GM18498 (cell line): Measurements from ENCODE around the gene NUAK2.

Experiments
- ATAC-seq: cut with Tn5 transposase; IDR thresholded peaks from one replicate; pipeline ENCODE4 v1.9.1; 2021; ENCODE audit warnings: mild to moderate bottlenecking, moderate library complexity; ENCODE audit not compliant: unreplicated experiment

Gene NUAK2

GRCh38 chr1:205323794-205324193 is 2.2 kb upstream of the NUAK2 start:
- ATAC-seq = no peak

DNA sequence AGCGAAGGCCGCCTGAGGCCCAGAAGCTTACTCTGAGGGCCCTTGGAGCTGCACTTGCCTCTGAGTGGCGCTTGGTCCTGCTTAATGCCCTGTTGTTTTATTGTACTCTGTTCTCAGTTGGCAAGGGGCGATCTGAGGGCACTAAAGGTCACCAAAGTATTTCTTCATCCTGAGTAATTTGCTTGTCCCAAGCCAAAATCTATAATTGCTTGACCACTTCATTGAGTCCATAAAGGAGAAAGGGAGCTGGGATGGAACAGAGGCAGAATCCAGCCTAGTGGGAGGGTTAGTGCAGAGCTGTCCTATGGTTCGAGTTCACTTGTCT is 376 bp upstream of the NUAK2 start:
- ATAC-seq = no peak

GRCh38 chr1:205319081-205320018 is 2.2 kb downstream of the NUAK2 start:
- no peak for ATAC-seq

- ATAC-seq = no peak
Observed at GRCh38 chr1:205318231-205318991, 3.1 kb downstream of the NUAK2 start.

DNA sequence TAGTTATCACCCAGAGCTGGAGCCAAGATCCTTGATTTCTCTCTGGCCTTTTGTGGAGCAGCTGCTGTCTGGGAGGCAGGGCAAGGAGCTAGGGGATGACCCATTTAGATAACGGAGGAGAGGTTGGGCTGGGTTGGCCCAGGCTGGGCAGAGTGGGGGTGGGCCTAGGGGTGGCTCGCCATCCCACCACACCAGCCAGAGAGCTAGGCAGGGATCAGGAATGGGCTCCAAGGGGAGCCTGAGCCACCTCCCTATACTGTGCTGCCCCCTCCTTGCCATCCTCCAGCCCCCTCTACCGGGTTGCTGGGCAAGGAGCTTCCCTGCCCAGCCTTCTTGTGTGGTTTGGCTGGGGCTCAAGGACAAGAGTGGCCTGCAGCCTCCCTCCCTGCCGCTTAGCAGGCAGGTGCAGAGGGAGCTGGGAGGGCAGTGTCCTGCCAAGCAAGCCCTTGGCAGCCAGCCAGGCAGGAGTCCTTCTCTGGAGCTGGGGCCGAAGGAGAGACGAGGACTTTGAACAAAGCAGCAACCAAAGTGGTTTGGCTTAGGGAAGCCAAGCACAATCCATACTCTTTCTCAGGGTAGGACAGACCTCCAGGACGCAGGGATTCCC is 4.1 kb downstream of the NUAK2 start:
- ATAC-seq = no peak

GRCh38 chr1:205316161-205316566 is 5.4 kb downstream of the NUAK2 start:
- ATAC-seq = no peak

DNA sequence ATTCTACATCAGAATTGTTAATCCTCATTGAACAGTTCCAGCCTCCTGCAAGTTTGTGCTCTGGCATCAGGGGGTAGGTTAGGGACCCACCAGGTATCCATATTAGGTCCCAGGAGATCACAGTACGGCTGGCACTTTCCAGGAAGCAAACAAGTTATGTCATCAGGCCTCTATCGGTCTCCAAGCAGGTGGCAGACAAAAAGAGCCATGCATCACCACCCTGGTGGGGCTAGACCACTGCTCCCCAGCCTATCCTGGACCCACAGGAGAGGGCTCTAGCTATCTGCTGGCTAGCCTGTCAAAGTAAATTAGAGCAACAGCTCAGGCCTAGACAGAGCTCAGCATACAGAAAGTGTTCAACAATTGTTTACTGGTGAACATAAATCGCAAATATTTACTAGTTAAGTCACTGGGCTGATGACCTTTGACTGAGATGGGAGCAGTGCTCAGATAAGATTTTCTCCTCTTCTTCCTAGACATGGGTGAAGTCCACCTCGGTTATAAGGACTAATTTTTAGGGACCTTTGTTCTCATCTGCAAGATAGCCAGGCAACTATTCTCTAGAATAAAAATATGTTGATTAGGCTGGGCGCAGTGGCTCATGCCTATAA is 6.4 kb downstream of the NUAK2 start:
- ATAC-seq = no peak

GRCh38 chr1:205313563-205314308 is 7.8 kb downstream of the NUAK2 start:
- ATAC-seq = no peak

GRCh38 chr1:205312866-205313562 is 8.5 kb downstream of the NUAK2 start:
- no peak for ATAC-seq

DNA sequence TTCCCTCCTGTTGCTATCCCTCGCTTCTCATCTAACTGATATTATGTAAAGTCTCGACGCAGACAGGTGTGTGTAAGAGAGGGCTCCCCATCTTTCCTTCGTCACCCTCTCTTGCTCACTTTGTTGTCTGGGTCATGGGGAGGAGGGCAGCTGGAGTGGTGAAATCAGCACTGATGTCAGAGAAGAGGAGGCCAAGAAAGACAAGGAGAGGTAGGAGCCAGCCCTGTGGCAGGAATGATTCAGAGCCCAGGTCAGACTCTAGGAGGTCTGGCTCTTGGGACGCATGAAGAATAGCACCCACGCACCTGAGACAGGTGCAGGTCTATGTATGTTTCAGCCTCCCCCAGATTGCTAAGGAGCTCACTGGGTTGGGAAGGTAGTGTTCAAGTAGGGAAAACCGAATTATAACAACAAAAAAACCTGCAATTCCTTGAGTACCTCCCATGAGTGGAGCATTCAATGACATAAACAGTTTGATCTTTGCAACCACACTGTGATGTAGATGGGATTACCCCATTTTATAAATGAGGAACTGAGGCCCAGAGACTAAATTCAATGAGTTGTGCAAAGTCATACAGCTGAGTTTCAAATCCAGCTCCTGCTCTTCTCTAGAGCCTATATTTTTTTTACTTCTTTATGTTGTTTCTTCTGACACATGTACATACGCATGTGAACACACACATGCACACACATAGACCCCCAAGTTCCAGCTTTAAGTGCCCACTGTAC is 10.4 kb downstream of the NUAK2 start:
- no peak for ATAC-seq

GRCh38 chr1:205309741-205310140 is 11.8 kb downstream of the NUAK2 start:
- ATAC-seq = no peak

DNA sequence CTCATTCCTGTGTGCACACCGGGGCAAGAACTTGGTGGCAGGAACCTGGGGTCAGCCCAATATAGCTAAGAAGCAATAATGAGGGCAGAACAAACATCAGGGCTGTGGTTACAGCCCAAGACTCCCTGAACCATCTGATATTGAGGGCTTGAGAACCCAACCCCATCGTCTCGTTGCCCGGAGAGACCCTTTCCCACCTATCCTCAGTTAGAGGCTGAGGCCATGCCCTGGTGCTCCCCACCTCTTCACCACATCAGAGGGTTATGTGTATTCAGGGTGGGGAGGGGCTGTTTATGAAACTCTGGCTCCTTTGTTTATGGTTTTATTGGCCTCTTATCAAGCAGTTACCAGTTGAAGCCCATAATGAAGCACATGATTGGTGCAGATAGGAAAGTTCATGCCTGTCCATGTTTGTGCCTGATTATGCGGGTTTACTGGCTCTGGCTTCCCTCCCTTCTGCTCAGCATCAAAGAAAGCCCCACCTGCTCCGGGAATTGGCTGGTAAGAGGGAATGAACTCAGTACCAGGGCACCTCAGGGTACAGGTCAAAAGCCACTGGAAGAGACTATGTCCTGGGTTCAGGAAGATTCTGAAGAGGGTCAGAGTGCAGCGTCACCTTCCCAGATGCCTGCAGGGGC is 14.5 kb downstream of the NUAK2 start:
- no peak for ATAC-seq

GRCh38 chr1:205304695-205305070 is 16.9 kb downstream of the NUAK2 start:
- ATAC-seq = no peak

DNA sequence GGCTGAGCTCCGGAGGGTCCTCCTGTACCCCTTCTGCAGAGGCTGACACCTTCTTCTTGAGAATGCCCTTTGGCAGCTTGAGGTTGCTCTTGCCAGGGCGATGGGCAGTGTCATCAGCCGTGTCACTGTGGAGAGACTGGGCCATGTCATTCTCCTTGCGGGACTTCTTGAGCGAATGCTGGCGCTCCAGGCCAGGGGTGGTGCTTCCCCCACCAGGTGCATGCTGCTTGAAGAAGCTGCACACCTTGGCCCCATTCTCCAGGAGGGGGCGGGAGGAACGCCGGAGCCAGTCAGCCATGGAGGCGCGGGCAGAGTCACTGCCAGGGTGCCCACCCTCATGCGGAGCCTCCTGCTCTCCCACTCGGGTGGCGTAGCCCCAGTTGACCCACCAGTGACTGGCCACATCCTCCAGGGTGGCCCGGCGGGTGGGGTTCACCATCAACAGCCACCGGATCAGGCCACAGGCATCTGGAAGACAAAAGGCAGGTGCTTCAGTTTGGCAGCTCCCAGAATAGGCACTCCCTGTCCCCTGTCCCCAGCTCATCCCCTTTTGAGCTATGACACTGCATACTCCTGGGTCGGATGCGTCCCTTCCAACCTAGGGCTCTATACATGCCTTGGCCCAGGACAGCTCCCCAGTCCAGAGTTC is 17.4 kb downstream of the NUAK2 start:
- ATAC-seq = no peak

DNA sequence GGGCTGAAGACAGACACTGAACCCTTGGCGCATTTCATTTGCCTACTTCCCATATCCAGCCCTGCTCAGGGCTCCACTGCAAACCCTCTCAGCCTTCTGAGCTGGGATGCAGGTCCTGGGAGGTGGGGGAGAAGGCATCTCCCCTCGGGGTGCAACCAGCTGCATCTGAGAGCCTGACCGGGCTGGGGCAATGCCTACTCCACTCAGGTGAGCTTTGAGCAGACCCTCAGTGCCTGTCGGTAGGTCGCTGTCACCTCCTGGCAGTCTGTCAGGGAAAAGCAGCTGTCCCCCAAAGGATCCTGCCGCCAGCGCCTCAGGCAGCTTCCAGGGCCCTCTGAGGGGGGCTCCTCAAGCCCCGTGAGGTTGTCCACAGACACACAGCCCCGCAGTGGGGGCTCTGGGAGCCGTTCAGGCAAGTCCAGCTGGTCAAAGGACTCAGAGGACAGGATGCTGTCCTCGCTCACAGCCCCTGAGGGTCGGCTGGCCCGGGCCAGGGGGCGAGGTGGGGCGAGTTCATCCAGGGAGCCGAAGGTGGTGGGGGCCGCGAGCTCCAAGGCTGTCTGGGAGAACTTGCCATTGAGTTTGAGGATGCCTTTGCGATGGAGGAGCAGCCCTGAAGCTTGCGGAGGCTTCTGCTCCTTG is 18.2 kb downstream of the NUAK2 start:
- ATAC-seq = no peak

GRCh38 chr1:205301842-205302588 is 19.5 kb downstream of the NUAK2 start:
- no peak for ATAC-seq

DNA sequence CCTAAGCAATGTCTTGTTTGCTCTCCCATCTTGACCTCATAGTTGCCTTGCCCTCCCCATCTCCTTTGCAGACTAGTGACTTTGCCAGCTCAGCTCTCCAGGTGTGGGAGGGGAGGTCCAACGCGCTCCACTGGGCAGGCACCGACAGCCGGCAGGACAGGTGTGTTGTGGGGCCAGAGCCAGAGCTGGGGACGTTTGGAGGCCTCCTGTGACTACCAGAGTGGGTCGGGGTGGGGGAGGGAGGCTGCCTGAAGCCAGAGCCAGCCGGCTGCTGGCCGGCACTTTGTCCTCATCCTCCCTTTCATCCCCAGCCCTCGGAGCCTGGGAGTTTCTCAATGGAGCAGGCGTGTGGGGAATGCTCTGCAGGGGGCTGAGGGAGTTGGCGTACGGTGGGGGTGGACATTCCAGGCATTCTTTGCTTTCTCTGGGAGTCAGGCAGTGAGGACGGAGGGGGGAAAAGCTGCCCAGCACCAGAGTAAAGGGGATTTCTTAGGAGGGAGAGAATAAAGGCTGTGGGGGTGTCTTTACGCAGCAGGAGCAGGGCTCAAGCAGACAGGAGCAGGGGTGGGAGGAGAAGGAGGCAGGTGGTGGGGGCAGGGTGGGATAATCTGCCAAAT is 20.2 kb downstream of the NUAK2 start:
- no peak for ATAC-seq
